GM18951 (cell line): ENCODE measurements around the gene ARPP19.
"Not testable (repeated sequence)": the region's sequence is repeated elsewhere in the genome, so short reads cannot be mapped to it uniquely, and the experiment has no call there.

Source experiments
- POLR2A ChIP-seq: IDR thresholded peaks from 4 replicates; pipeline ENCODE4 v1.6.1; 2011; ENCODE audit warnings: mild to moderate bottlenecking; ENCODE audit not compliant: insufficient read length, insufficient read depth; ENCODE audit errors: extremely low read depth
- in situ Hi-C: fragments of 300-500 bp; cut with MboI; formaldehyde crosslinking; loops from one replicate; pipeline ENCODE4 v1.12.0; 2022; ENCODE audit warnings: low sequenced_read_pairs, mixed read lengths, inconsistent platforms; ENCODE audit not compliant: unreplicated experiment

ARPP19 gene, protein sequence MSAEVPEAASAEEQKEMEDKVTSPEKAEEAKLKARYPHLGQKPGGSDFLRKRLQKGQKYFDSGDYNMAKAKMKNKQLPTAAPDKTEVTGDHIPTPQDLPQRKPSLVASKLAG

DNA sequence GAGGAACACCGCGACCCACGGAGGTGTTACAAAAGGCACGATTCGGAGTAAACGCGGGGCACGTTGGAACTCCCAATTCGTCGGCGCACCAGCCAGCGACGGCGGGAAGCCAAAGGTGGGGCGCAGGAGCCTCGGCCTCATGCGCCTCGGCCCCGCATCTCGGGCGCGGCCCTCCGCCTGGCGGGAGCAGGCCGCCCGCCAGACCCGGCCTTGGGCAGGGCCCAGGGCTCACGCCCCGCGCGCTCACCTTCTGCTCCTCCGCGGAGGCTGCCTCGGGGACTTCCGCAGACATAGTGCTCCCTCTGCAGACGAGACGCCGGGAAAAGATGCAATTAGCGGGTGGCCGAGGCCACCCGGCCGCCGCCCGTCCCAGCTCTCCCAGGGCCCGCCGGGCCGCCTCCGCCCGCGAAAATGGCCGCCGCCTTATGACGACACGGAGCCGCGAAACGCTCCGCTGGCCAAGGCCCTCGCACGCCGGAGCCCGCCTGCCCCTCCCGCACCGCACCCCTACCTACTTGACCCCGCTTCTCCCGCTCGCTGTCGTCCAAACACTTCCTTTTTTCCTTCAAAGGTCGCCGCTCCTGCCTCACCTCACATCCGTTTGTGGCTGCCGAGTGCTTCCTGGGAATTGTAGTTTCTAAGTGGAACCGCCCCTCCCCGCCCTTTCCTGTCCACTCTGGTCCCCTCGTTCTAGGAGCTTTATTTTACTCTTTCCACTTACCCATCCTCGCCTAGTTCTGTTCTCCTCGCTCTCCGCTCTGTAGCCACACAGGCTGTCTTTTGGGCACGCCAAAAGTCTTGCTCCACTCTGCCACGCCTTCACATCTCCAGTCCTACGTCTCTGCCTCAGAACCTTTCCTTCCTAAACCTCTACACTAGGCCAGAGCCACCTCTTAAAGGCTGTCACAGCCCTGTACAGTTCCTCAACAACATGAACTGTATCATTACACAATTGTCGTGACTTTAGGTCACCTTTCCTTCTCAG is at the start of gene ARPP19:
Gene ARPP19 (minus strand): TSS at position 430 of the 985 bp plus-strand sequence. CDS start 138 bp downstream, at position 292.
- peak; percentile 84 for TF ChIP-seq POLR2A
- in situ Hi-C loops = no loop called here

DNA sequence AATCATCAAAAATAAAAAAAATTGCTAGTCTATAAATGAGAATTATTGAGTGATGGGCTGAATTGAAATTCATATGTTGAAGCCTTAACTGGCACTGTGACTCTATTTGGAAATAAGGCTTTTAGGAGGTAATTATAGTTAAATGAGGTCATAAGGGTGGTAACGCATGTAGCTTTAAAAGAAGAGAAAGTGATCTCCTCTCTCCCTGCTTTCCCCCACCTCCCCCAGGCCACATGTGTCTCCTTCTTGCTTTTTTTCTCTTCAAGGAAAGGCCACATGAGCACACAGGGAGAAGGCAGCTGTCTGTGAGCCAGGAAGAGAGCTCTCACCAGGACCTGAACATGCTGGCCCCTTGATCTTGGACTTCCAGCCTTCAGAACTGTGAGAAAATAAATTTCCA is 48.2 kb upstream of the ARPP19 start:
- no peak for TF ChIP-seq POLR2A

DNA sequence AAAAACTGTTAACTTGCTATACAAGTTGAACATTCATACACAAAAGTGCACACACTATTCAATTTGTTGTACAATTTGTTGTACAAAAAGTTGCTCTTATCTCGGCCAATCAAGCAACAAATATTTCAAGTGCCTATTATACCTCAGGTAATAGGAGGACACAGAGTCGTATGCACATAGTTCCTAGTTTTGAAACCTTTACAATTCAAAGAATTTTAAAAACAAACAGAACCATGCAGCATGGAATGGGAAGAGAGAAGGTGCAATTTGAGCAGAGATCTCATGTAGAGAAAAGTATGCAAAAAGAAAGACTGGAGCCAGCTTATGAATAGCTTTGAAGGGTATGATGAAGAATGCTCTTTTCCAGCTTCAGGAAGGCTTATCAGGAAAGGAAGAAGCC is 46.5 kb upstream of the ARPP19 start:
- in situ Hi-C loops = no loop called here
- no peak for TF ChIP-seq POLR2A

More for the DNA sequence above, 48.2 kb upstream of the ARPP19 start:
- in situ Hi-C loops = no loop called here

DNA sequence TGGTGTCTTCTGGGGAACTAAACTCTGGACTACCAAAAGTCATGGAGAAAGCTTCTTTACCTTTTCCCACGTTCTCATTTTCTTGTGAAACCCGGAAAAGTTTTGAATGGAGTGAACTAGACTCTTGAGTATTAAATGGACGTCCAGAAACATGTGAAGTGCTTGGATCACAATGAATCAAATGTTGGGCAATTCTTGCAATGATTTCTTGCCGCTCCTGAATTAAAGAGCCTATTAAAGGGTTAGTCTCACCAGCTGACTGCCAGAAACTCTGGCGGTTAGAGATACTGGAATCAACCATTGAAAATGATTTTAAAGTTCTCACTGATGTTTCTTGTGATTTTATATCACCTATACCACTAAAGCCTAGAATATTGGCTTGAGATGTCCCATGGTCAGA is 40.8 kb upstream of the ARPP19 start:
- no peak for TF ChIP-seq POLR2A
- in situ Hi-C loops = no loop called here

DNA sequence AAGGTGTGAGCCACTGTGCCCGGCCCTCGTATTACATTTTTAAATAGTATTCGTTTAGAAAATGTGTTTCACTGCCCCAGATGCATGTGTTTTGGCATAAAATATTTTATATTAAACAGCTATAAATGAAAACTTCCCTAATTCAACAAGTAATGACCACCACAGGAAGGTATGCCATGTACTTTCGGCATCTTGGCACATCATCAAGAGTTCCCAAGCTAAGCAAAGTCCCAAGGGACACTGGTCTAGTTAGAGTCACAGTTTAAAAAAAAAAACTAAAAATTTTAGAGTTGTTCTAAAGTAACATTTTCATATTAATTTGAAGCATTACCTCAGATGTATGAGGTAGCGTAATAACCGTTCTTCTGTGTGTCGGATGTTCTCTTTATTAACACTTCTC is 15.6 kb upstream of the ARPP19 start:
- TF ChIP-seq POLR2A = no peak
- in situ Hi-C loops = no loop called here

DNA sequence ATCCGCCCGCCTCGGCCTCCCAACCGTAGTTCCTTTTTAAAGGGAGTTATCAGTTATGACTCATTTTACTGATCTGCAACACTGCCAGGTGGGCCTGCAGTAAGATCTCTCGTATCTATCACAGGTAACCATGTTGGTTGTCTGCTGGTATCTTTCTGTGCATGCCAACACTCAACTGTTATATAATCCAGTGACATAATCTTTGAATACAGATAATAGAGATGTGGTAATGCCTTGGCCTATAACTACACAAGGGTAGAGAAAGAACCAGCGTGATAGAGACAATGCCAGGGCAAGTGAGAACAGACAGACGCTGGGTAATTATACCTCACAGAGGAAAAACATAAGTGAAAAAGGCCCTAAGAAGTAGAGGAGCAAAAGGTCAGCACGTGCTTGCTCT is 11.0 kb upstream of the ARPP19 start:
- in situ Hi-C loops = no loop called here
- no peak for TF ChIP-seq POLR2A

DNA sequence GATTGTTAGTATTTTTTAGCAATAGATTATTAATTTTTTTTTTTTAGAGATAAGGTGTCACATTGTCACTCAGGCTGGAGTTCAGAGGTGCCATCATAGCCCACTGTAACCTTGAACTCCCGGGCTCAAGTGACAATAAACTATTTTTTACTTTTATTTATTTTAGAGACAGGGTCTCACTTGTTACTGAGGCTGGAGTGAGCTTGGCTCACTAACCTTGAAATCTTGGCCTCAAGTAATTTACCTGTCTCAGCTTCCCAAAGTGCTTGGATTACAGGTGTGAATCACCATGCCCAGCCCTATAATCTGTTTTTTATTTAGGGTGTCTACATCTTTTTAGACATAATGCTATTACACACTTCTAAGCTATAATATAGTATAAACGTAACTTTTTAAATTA is 7.9 kb upstream of the ARPP19 start:
- TF ChIP-seq POLR2A = no peak
- in situ Hi-C loops = no loop called here

DNA sequence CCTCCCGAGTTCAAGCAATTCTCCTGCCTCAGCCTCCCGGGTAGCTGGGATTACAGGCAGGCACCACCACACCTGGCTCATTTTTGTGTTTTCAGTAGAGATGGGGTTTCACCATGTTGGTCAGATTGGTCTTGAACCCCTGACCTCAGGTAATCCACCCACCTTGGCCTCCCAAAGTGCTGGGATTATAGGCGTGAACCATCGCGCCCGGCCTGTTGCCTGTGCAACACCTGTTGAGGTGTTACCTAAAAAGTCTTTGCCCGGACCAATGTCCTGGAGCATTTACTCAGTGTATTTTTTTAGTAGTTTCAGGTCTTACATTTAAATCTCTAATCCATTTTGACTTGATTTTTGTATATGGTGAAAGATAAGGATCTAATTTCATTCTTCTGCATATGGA is 6.7 kb upstream of the ARPP19 start:
- in situ Hi-C loops = not testable (repeated sequence)

DNA sequence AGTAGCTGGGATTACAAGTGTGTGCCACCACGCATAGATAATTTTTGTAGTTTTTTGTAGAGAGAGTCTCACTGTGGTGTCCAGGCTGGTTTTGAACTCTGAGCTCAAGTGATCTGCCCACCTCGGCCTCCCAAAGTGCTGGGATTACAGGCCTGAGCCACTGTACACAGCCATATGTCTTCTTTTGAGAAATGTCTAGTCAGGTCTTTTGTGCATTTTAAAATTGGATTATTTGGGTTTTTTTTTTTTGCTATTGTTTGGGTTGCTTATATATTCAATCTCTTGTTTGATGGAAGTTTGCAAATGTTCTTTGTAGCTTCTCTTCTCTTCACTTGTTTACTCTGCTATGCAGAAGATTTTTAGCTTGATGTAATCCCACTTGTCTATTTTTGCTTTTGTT is 6.2 kb upstream of the ARPP19 start:
- in situ Hi-C loops = no loop called here
- TF ChIP-seq POLR2A = no peak

DNA sequence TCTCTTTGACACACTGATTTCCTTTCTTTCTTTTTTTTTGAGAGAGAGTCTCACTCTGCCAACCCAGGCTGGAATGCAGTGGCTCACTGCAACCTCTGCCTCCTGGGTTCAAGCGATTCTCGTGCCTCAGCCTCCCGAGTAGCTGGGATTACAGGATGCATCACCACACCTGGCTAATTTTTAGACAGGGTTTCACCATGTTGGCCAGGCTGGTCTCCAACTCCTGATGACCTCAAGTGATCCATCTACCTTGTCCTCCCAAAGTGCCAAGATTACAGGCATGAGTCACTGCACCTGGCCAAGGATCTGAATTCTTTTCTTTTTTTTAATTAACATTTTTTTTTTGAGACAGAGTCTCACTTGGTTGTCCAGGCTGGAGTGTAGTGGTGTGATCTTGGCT is 5.8 kb upstream of the ARPP19 start:
- in situ Hi-C loops = not testable (repeated sequence)

DNA sequence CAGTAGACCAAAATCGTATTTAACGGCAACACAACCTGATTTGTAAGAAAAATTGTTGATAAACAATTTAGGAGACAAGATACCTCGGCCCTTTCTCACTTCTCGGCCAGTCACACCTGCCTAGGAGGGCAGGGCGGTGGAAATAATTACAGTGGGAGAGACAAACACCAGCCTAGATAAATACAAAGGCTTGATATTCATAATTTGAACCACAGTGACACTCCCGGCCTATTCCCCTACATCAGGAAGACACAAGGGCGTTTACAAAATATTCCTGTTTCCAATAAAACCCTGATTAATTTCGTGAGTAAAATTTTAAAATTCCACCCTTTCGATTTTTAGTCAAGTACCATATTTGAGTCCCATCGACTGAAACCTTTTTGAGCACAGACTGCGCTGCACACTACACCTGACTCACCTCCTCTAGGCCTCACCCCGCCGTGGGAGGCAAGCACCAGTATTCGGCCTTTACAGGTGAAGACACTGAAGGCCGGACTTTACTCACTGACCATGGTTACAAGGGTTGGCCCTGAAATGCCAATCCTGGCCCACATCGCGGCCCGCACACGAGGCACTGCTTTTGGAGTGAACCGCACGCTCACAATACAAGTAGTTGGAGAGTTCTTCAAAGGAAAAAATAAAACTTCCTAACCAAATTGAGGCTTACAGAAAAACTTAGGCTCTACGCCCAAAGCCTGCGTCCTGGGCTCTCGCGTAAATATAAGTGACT is 794 bp downstream of the ARPP19 start:
- in situ Hi-C loops = no loop called here

DNA sequence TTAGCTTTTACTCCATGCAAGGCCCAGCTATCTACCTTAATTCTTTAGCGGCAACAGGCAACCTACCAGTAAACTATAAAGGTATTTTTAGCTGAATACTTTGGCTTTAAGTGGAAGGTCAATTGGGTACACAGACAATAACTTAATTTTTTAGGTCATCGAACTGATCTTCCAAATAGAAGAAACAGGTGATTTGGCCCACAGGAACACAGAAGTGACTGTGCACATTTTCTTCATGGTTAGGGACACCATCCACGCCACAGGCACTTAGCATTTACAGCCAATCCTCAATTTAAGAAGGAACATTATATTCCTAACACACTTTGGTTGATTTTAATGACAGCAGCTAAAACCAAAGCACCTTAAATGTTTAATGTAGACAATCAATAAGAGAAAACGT is 1.9 kb downstream of the ARPP19 start:
- in situ Hi-C loops = no loop called here
- no peak for TF ChIP-seq POLR2A

More for the DNA sequence above, 794 bp downstream of the ARPP19 start:
- no peak for TF ChIP-seq POLR2A

DNA sequence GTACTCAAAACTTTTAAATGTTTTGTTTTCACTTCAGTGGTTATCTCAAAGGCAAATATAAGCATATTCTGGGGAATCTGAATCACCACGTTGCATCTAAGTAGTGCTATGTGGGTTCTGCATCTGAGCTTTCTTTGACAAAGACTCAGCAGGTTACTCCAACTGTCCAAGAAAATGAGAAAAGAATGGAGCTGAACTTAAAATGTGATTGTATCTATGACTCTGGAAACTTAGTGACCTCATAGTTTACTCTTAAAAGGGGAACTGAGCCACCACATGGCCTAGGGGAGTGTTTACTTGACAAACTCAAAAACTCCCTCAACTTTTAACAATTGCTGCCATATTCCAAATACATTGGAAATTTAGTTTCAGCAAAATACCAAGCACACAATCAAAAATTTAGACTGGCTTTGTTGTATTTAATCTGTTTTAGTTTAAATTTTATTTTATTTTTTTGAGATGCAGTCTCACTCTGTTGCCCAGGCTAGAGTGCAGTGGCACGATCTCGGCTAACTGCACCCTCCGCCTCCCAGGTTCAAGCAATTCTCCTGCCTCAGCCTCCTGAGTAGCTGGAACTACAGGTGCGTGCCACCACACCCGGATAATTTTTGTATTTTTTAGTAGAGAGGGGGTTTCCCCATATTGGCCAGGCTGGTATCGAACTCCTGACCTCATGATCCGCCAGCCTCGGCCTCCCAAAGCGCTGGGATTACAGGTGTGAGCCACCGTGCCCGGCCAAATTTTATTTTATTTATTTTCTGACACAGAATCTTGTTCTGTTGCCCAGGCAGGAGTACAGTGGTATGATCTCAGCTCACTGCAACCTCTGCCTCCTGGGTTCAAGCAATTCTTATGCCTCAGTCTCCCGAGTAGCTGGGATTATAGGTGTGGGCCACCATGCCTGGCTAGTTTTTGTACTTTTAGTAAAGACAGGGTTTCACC is 3.1 kb downstream of the ARPP19 start:
- in situ Hi-C loops = not testable (repeated sequence)
